Gastrocnemius medialis (tissue), 4 donors: ENCODE data around the gene MYL12B. TPM values are rescaled to one million over a fixed set of nuclear protein-coding genes. Genes with fewer than 3 reads are reported as not detected.

Experiments
- ATAC-seq, 2 donors: fragments of 150-250 bp; one replicate each; pipeline ENCODE4 v1.9.1; 2016
- DNase-seq, 2 donors: peaks; one replicate each; pipeline ENCODE4 v3.0.0-alpha.2; 2019
- H3K27ac ChIP-seq, 4 donors: fragments of 200-600 bp; sonication (generic); 1 replicate in 1 of 4; 2 replicates in 3 of 4; pipeline ENCODE4 v1.5.1; 2016 to 2018; ENCODE audit warnings: mild to moderate bottlenecking in 2 of 4, moderate library complexity in 1 of 4
- H3K27me3 ChIP-seq, 3 donors: fragments of 200-600 bp; sonication (generic) in 2 of 3; 1 replicate in 1 of 3; 2 replicates in 2 of 3; pipeline versions ENCODE4 v1.5.1 to v1.6.0; 2016 to 2019; ENCODE audit warnings: mild to moderate bottlenecking in 1 of 3, moderate library complexity in 1 of 3
- H3K36me3 ChIP-seq, 2 donors: fragments of 200-600 bp; sonication (generic) in 1 of 2; one replicate each; pipeline ENCODE4 v1.5.1; 2017 to 2018
- H3K4me1 ChIP-seq, 2 donors: fragments of 200-600 bp; sonication (generic) in 1 of 2; one replicate each; pipeline ENCODE4 v1.5.1; 2016 to 2017; ENCODE audit warnings: mild to moderate bottlenecking in 2 of 2
- H3K4me3 ChIP-seq, 4 donors: fragments of 200-600 bp; sonication (generic) in 3 of 4; 1 replicate in 1 of 4; 2 replicates in 3 of 4; pipeline ENCODE4 v1.5.1; 2016 to 2019; ENCODE audit warnings: mild to moderate bottlenecking in 2 of 4
- H3K9me3 ChIP-seq, 3 donors: fragments of 200-600 bp; sonication (generic) in 2 of 3; 1 replicate in 1 of 3; 2 replicates in 2 of 3; pipeline ENCODE4 v1.5.1; 2016 to 2019
- CTCF ChIP-seq, 5 experiments: fragments of 450-650 bp in 3 of 5; fragments of 200-600 bp in 2 of 5; sonication (generic) in 2 of 5; IDR thresholded peaks in 4 of 5; conservative IDR thresholded peaks in 1 of 5; 1 replicate in 4 of 5; 2 replicates in 1 of 5; pipeline ENCODE4 v1.5.1; 2016 to 2019; ENCODE audit warnings: antibody characterized with exemption in 5 of 5, mild to moderate bottlenecking in 3 of 5, moderate library complexity in 3 of 5
- POLR2A ChIP-seq, 2 donors: fragments of 450-650 bp; IDR thresholded peaks; one replicate each; pipeline ENCODE4 v1.6.1; 2017; ENCODE audit warnings: antibody characterized with exemption in 2 of 2, mild to moderate bottlenecking in 2 of 2, moderate library complexity in 2 of 2
- in situ Hi-C, 4 donors: fragments of 200-750 bp; cut with MboI; loops; one replicate each; pipeline versions ENCODE4 v1.15.0 to v1.8.0; 2017; ENCODE audit warnings: low sequenced_read_pairs in 4 of 4
- intact Hi-C: fragments of 100-400 bp; cut with DNase I; formaldehyde crosslinking; loops from one replicate; pipeline ENCODE4 v1.15.1; 2023; ENCODE audit warnings: low total_unique reads
- total RNA-seq, 4 donors: library from RNA; depleted of rRNA; stranded (reverse); fragments of >200 nt; gene quantifications; one replicate each; pipeline versions ENCODE4 v1.1.0 to v1.2.3, GENCODE V29; 2016

The MYL12B gene
- total RNA-seq, 4 donors from 2014 or later: 100 to 293 (median 185) TPM

GRCh38 chr18:3321133-3321812 is 59.3 kb downstream of the MYL12B start:
- Histone ChIP-seq H3K27ac (no peak overlapping the region), H3K27me3 (no peaks in the 10 kb centered on the region), H3K9me3 (no peaks in the 10 kb centered on the region), H3K4me3 (no peak overlapping the region), H3K36me3 (no peaks in the 10 kb centered on the region), H3K4me1 (no peaks in the 10 kb centered on the region)
- DNase-seq (no peak), ATAC-seq (no peak)
- no peak for TF ChIP-seq CTCF (IDR thresholded peaks at IDR 0.05 in 4 of 5, conservative IDR thresholded peaks at IDR 0.05 in 1 of 5)
- TF ChIP-seq POLR2A (IDR thresholded peaks at IDR 0.05): no peak
- intact Hi-C loops: no loop called here
- in situ Hi-C loops: no loop called here

- H3K4me3 ChIP-seq: no peak overlapping the region
- H3K9me3 ChIP-seq: no peaks in the 10 kb centered on the region
- H3K27me3 ChIP-seq: no peaks in the 10 kb centered on the region
- no peak overlapping the region for H3K27ac ChIP-seq
- intact Hi-C loops: no loop called here
- H3K36me3 ChIP-seq: no peaks in the 10 kb centered on the region
- no peak for TF ChIP-seq POLR2A (IDR thresholded peaks at IDR 0.05)
- no peak for TF ChIP-seq CTCF (IDR thresholded peaks at IDR 0.05 in 4 of 5, conservative IDR thresholded peaks at IDR 0.05 in 1 of 5)
- DNase-seq: no peak
- in situ Hi-C loops: no loop called here
- no peak for ATAC-seq
- H3K4me1 ChIP-seq: no peaks in the 10 kb centered on the region
Measured at GRCh38 chr18:3323900-3324299, 62.0 kb downstream of the MYL12B start.

Other genes with a start within 250 kb of the MYL12B start
- 1 to 10 TPM; 4.9 to 9.1 (median 8.2) TPM for gene LPIN2, start 249.0 kb upstream of the MYL12B start, total RNA-seq
- 100 to 1,000 TPM; 245 to 307 (median 273) TPM for gene MYOM1, start 42.2 kb upstream of the MYL12B start, total RNA-seq
- gene MYL12A, start 14.3 kb upstream of the MYL12B start, total RNA-seq: 1,000 to 10,000 TPM in 2 of 4 donors, 100 to 1,000 TPM in 2; 526 to 2,307 (median 1,474) TPM
- 10 to 100 TPM; 33.8 to 90.8 (median 47.0) TPM for gene TGIF1, start 188.0 kb downstream of the MYL12B start, total RNA-seq